ENCODE results near the gene C1orf167.

DNA sequence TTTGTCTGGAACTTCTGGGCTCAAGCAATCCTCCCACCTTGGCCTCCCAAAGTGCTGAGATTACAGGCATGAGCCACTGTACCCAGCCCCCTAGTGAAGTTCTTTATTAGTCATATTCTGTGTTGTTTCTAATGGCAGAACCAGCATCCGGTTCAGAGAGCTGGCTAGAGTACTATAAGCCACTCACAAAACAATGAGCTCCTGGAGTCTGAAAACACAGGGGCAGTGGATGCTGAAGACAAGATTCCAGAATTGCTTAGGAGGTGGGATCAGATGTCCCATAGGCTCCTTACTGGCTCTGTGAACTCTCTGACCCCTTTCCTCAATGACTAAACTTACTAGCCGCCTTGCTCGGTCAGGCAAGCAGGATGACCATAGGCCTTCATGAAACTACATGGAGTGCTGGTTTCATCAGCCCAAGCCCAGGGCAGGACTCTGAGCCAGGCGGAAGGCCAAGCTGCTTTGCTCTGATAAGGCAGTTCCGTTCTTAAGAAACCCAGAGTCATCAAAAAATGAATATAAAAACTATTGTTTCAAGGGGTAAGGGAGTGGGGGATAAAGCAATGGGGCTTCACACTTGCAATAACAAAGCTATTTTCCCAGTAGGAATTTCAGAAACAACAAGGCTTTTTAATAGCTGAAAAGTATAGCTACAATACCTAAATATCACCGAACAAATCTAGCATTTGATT, 35.7 kb downstream of the C1orf167 start:
- TF ChIP-seq GATA3 (IDR thresholded peaks at IDR 0.05; ENCODE audit: low read depth, low read length) = no peak
- no peak for TF ChIP-seq GATA2 (IDR thresholded peaks at IDR 0.05; ENCODE audit: low read depth, low read length)

Measured in SH-SY5Y (cell line).